Measurements from ENCODE around the gene ZDHHC18. TPM values are rescaled to one million over a fixed set of nuclear protein-coding genes. Genes with fewer than 3 reads are reported as not detected.
"Not testable (repeated sequence)": the region's sequence is repeated elsewhere in the genome, so short reads cannot be mapped to it uniquely, and the experiment has no call there.

ZDHHC18 gene
- total RNA-seq, 1 donor from 2014 or later: 10.3 TPM

DNA sequence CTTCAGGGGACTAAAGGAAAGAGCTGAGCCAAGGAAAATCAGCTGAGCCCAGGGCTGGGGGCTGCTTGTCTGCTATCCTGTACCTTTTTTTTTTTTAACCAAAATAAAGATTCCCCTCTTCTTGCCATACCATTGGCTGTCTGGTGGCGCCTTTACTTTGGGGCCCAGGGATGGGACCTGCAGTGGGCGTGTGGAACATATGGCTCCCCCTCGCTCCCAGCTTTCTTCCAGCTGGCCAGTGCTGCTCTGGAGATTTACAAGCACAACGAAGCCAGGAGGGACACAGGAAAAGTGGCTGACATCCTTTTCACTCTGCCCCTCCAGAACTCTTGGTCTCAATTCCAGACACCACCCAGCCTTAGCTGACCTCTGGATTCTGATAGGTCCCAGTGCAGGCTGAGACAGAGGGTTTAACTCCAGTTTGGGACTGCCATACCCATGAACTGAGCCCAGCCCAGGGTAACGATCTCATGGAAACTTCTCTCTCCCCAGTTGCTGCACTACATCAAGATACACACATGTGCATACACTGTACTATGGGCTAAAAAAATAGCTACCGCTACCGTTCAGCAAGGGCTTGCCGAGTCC is 31.1 kb downstream of the ZDHHC18 start:
- DNase-seq (ENCODE audit: low read depth): no peak

DNA sequence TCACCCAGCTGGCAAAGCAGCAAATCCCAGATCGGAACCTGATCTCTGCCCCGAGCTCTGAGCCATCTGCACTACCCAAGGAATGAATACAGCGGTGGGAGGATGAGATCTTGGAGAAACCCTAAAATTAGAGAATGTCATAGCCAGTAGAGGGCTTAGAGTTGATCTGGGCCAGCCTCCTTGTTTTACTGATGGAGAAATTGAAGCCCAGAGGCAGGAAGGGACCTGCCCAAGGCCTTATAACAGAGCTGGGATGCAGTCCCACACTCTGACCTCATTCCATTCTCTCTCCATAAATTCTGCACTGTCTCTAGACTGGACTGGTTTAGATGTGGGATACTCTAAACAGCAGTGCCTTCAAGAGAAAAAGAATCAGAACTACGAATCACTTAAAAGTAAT is 31.7 kb downstream of the ZDHHC18 start:
- DNase-seq (ENCODE audit: low read depth): no peak

DNA sequence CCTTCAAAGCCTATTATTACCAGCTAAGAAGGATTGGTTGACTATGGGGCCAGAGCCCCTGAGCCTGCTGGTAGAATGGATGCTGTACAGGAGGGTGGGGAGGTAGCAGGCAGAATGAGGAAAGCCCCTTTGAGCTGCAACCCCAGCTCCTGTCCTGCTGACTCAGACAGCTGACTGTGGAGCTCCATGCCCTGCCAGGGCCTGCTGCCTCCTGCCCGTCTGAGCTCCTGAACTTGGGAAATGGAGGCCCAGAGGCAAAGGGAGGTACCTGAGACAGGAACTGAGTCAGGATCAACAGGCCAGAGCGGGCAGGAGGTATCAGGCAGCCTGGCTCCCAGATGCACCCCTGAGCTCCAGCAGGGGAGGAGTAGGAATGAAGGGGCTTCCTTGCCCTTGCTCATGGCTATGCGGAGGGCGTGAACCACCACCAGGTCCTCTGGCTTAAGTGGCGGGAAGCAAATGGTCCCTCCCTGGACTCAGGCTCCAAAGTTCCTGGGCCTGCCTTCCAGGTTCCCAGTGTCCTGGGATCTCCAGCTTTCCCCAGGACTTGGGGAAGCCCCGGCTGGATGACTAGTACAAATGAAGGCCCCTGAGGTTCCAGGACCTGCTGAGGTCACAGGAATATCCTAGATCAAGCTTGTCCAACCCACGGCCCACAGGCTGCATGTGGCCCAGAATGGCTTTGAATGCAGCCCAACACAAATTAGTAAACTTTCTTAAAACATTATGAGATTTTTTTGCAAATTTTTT is 32.6 kb downstream of the ZDHHC18 start:
- DNase-seq (ENCODE audit: low read depth): no peak

DNA sequence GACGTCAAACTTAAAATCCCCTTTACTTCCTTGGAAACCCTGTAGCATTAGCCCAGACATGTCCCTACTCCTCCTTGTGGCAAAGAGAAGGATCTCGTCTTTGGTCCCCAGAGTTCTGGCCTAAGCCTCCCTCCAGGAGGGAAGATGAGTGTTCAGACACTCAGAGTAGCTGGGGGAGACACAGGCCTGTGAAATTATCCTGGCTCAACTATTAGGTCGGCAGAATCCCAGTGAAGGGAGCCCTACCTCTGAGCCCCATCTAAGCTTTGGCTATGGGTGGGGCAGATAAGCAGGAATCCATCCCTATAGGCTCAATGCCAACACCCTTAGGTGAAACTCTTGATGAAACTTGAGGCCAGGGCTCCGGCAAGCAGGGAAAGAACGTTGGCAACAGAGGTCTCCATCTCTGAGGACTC is 34.8 kb downstream of the ZDHHC18 start:
- DNase-seq (ENCODE audit: low read depth): no peak

DNA sequence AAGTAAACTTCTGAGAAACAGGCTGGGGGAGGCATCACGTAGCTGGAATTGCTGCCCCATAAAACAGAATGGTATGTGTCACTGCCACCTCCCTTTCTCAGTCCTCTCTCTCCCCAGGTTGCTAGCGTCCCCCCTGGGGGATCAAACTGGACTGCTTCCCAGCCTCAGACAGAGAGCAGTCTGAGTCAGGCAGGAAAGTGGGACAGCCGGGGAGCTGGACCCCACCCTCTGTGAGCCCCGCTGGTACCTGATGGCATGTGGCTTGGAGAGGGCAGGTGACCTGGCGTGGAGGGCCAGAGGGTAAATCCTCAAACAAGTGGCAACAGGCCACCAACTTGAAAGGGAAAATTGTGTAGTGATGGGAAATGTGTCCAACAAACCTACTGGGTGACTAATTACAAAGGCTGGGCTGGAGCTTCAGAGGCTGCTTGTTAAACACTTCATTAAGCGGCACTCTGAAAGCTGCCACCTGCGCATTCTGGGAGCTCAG is 35.4 kb downstream of the ZDHHC18 start:
- peak; percentile 74 for DNase-seq (ENCODE audit: low read depth)

DNA sequence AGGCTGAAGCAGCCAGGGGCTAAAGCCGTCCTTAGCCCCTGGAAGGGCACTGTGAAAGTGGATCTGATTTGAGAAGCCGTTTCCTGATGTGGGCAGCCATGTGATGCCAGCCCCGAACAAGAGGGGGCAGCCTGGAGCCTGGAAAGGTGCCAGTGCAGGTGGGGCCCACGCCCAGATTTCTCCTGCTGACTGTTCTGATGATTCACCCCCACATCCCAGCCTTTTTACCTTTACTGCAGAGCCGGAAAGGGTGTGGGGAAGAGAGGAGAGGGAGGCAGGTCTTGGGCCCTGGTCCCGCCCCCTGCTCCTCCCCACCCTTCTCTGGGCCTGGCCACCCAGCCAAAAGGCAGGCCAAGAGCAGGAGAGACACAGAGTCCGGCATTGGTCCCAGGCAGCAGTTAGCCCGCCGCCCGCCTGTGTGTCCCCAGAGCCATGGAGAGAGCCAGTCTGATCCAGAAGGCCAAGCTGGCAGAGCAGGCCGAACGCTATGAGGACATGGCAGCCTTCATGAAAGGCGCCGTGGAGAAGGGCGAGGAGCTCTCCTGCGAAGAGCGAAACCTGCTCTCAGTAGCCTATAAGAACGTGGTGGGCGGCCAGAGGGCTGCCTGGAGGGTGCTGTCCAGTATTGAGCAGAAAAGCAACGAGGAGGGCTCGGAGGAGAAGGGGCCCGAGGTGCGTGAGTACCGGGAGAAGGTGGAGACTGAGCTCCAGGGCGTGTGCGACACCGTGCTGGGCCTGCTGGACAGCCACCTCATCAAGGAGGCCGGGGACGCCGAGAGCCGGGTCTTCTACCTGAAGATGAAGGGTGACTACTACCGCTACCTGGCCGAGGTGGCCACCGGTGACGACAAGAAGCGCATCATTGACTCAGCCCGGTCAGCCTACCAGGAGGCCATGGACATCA is 36.5 kb downstream of the ZDHHC18 start, which contains the start of gene SFN:
TSS of gene SFN (plus strand) at position 369 of the 904 bp plus-strand sequence. CDS start at position 433, 64 bp downstream.
- peak; percentile 88 for DNase-seq (ENCODE audit: low read depth)

DNA sequence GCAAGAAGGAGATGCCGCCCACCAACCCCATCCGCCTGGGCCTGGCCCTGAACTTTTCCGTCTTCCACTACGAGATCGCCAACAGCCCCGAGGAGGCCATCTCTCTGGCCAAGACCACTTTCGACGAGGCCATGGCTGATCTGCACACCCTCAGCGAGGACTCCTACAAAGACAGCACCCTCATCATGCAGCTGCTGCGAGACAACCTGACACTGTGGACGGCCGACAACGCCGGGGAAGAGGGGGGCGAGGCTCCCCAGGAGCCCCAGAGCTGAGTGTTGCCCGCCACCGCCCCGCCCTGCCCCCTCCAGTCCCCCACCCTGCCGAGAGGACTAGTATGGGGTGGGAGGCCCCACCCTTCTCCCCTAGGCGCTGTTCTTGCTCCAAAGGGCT is 37.2 kb downstream of the ZDHHC18 start:
- no peak for DNase-seq (ENCODE audit: low read depth)

DNA sequence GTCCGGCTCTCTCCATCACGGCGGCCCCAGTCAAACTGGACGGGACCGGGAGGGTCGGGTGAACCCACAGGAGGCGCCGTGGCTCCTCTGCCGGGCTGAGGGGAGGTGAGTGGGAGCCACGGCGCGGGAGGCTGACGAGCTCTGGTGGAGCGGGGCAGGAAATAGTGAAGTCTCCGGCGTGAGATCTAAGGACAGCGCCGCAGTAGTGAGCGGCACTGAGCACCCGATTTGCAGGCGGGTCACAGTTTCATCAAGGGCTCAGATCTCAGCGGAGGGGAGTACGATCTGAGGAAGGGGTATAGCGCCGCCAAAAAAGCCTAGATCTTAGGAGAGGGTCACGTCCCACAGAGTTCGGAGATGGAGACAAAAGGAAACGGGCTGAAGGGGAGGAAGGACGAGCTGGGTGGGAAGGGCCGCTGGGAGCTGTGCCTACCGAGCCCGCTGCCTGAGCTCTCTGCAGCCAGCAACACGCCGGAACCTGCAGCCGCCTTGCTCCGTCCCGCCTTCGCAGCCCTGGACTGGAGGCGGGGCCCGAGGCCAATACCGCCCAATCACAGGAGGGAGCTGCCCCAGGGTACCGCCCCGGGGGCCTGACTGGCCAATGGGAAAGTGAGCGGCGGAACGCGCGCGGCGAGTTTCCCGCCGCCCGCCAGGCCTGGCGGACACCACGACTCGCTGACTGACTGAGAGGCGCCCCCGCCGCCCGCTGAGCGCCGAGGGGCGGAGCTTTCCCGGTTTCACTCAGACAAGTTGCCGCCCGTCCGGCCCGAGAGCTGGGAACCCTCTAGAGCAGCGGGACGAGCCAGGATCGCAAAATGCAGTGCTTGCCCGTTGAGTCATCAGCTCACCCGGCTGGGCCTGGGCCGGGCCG is 38.4 kb downstream of the ZDHHC18 start:
- peak; percentile 93 for DNase-seq (ENCODE audit: low read depth)

DNA sequence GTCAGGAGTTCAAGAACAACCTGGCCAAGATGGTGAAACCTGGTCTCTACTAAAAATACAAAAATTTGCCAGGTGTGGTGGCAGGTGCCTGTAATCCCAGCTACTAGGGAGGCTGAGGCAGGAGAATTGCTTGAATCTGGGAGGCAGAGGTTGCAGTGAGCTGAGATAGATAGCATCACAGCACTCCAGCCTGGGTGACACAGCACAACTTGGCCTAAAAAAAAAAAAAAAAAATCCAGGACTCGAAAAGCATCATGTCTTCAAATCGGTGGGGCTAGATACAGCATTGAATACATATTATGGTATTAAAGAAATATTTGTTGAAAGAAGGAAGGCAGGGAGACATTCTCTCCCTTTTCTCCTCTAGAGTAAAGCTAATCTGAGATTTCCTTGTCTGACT is 46.6 kb downstream of the ZDHHC18 start:
- DNase-seq (ENCODE audit: low read depth): not testable (repeated sequence)

DNA sequence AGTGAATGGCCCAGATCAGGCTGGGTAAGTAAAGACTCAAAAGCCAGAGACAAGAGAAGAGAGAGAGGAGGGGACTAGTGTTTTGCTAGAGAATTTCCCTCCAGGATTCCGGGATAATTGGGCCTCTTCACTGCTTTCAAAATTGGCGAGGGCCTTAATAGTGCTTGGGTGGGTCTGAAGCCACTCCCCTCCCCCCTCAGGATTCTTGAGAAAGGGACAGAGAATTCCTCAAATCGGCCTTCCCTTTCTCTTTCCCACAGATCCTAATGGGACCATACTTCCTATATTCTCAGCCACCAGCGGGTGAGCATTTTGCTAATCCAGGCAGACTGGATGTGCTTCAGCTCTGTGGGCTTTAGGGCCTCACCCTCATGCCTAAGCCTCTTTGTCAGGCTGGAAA is 48.4 kb downstream of the ZDHHC18 start:
- no peak for DNase-seq (ENCODE audit: low read depth)

DNA sequence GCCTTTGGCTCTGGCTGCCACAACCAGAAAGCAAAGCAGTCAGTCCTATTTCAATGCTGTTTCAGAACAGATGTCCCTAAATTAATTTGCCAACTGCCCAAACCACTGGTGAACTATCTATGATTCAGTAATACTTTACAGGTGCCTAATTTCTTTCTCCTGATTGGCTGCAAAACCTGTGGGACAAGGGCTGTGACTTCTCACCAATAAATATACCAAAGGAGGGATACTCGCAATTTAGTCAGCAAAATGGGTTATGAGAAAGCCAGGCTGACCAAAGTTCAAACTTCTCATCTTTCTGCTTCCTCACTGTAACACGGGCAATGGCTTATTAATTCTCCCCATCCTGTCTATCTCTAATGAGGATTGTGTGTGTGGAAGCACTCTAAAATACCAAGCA is 50.8 kb downstream of the ZDHHC18 start:
- DNase-seq (ENCODE audit: low read depth): no peak

DNA sequence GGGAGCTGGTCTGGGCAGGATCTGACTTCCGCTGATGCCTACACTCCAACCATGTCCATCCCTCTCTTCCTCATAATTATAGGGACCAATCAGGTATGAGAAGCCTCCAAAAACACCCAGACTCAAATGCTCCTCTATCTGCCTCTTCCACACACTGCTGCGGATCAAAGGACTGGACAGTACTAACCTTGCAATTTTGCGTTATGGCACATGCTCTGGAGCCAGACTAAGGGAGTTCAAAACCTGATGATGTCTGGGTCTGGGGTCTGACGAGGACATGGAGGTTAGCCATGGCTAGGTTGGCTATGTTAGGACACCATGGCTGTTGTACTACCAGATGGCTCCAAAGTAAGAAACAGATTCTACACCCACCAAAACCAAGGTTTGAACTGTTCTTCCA is 53.3 kb downstream of the ZDHHC18 start:
- DNase-seq (ENCODE audit: low read depth): no peak

DNA sequence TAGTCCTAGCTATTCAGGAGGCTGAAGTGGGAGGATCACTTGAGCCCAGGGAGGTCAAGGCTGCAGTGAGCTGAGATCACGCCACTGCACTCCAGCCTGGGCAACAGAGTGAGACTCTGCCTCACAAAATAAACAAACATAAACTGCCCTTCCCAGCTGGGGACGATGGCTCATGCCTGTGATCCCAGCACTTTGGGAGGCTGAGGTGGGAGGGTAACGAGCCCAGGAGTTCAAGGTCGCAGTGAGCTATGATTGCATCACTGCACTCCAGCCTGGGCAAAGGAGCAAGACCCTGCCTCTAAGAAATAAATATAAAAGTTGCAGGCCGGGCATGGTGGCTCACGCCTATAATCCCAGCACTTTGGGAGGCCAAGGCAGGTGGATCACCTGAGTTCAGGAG is 55.1 kb downstream of the ZDHHC18 start:
- DNase-seq (ENCODE audit: low read depth): not testable (repeated sequence)

DNA sequence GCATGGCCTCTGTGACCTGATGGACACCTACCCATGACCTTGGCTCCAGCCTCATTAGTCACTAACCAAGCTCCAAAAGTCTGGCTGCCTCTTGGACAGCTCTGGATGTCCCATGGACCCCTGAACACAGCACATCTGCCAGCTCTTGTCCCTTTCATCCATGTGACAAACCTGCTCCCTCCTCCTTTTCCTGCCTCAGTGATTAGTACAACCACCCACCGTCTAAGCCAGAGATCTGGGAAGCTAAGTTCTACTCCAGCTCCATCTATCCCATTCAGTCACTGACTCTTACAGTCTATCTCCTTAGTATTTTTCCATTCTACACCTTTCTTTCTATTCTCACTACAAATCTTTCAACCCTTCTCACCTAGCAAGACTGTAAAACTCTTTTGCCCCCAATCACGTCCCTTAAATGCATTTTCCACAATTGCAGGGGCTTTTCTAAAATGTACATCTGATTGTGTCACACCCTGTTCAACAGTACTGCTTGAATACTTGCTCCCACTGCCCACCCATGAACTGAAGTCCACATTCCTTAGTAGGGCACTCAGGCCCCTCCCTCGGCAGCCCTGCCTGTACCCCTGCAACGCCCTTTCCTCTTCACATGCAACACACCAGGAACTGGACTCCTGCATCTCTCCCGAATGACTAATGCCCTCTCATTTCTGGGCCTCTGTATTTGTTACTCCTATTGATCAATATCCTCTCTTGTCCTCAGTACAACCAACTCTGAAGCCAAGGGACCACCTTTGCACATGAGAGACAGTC is 56.4 kb downstream of the ZDHHC18 start:
- DNase-seq (ENCODE audit: low read depth): no peak

DNA sequence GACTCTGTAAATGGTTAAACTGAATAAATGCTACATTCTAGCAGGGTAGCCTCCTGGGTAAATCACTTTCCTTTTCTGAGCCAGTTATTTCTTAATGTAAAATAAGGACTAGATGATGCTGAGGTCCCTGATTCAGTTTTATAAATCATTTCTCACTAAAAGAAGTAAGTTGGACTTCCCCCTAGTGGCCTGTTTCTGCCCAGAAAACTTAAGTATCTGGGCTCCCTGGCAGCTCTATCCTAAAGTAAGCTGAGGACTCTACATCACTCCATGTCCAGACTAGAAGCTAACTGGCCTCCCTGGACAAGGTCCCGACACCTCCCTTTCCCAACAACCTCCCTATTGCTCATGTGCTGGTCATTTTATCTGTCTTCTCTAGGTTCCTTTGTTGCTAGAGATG is 60.6 kb downstream of the ZDHHC18 start:
- peak; percentile 47 for DNase-seq (ENCODE audit: low read depth)

DNA sequence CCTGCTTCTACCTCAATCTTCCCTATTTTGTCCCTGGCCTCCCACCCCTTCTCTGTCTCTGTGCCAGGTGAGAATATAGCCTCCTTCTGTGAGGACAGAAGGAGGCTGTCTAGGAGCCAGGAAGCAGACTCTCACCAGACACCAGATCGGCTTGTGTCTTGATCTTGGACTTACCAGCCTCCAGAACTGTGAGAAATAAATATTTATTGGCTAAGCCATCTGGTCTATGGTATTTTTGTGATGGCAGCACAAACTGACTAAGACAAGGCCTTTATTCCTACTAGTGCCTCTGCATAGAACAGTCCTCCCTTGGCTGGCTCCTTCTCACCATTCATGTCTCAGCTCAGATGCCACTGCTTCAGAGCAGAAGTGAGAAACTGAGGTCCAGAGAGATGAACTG is 61.7 kb downstream of the ZDHHC18 start:
- DNase-seq (ENCODE audit: low read depth): no peak

DNA sequence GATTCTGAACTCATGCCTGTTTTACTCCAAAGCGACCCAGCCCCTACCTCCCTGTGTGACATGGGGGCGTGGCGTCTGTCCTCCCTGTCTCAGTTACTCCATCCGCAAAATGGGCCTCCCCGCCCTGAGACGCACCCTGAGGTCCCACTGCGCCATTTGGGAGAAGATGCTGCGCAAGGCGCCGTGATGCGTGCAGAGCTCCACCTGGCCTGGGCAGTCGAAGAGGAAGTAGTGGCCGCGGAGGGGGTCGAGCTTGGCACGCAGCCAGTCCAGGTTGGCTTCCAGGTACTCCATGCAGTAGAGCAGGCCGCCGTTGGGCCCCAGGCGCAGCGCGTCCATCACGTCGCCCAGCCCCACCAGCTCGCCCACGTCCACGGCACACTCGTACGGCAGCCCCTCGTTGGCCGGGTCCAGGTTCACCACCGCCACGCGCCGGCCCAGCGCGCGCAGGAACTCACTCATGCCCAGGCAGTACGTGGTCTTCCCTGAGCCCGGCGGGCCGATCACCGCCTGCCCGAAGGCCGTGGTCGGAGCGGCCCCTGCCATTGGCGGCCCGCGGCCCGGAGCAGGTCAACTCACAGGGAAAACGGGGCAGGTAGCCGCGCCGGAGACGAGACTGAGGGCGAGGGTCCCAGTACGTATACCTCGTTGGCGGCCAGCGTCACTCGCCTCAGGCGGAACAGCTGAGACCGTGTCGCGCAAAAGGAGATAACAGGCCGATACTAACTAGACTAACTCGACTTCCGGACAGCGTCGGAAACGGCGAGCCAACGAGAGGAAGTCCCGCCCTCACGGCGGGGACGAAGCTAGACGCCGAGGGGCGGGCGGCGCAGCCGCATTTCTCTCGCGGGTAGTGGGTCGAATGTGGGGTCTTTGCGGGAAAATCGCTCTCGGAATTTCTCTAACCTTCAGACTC is 63.3 kb downstream of the ZDHHC18 start, which contains the start of gene GPN2:
TSS of gene GPN2 (minus strand) at position 733 of the 916 bp plus-strand sequence. CDS start at position 546, 187 bp downstream.
- DNase-seq (ENCODE audit: low read depth): peak; percentile 61

DNA sequence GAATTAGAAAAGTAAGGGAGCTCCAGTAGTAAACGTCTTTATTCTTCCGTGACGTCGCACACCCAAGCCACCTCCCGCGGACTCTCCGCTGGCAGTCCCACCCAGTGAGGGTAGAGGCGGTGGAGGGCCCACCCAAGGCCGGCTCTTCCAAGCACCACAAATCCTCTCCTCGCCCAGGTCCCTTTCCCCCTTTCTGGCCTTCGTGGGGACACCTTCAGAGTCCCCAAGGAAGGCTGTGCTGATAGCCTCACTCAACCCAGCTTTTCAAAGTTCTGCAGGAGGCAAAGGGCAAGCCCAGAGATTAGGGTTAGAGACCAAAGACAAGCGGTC is 63.9 kb downstream of the ZDHHC18 start:
- DNase-seq (ENCODE audit: low read depth): no peak

DNA sequence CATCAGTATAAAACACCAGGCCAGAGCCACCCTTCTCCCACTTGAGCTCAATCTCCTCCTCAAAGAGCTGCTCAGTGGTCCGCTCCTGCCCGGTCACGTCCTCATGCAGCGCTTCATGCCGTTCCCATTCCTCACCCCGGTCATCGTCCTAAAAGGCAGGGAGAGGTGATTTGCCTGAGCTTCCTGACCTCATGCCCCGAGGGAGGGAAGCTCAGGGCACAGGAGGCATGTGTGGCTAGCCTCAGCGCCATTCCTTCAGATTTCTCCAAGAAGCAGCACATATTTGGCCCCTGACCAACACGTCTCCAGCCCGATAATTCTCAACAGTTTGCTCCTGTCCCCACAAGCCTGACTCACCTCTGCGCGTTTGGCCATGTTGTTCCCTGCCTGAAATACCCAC is 67.8 kb downstream of the ZDHHC18 start:
- no peak for DNase-seq (ENCODE audit: low read depth)
